NCI-H2227 treated with DMSO at 0.1 percent for 48 hours (cell line): ENCODE measurements around the gene MROH8.
"Not testable (repeated sequence)": the region's sequence is repeated elsewhere in the genome, so short reads cannot be mapped to it uniquely, and the experiment has no call there.

Experiments
- DNase-seq: peaks from one replicate; lab custom pipeline; 2025; lab: John Stamatoyannopoulos, UW

The MROH8 gene

GRCh38 chr20:37090407-37090806 lies 88.9 kb downstream of the MROH8 start:
- no peak for DNase-seq

- no peak for DNase-seq
Measured at GRCh38 chr20:37081717-37082289, 97.5 kb downstream of the MROH8 start.

GRCh38 chr20:37077009-37077408 lies 102.3 kb downstream of the MROH8 start:
- DNase-seq: no peak

- no peak for DNase-seq
Measured at GRCh38 chr20:37075932-37076685, 103.2 kb downstream of the MROH8 start.

- no peak for DNase-seq
Measured at GRCh38 chr20:37072293-37073196, 106.8 kb downstream of the MROH8 start.

GRCh38 chr20:37071481-37071911 lies 107.9 kb downstream of the MROH8 start:
- DNase-seq: no peak

GRCh38 chr20:37069563-37069962 lies 109.8 kb downstream of the MROH8 start:
- not testable (repeated sequence) for DNase-seq

- no peak for DNase-seq
Measured at GRCh38 chr20:37066168-37066567, 113.2 kb downstream of the MROH8 start.

- no peak for DNase-seq
Measured at GRCh38 chr20:37055276-37055675, 124.1 kb downstream of the MROH8 start.

GRCh38 chr20:37053230-37053950 lies 126.0 kb downstream of the MROH8 start:
- DNase-seq: no peak
